H9 (cell line): Measurements from ENCODE around the gene SH3BP5. TPM values are rescaled to one million over a fixed set of nuclear protein-coding genes. Genes with fewer than 3 reads are reported as not detected.

Experiments used
- DNase-seq: peaks from one replicate; pipeline ENCODE4 v3.0.0-alpha.2; 2017
- H2AFZ ChIP-seq: one replicate; pipeline ENCODE4 v1.6.1; 2013; ENCODE audit warnings: mild to moderate bottlenecking, low read length, control low read depth, moderate library complexity
- H2AK5ac ChIP-seq: 2 replicates; pipeline ENCODE4 v1.6.1; 2013; ENCODE audit warnings: low read length, control low read depth, mixed read lengths; ENCODE audit not compliant: insufficient read length
- H2BK120ac ChIP-seq: one replicate; pipeline ENCODE4 v1.6.1; 2013; ENCODE audit warnings: low read depth, mild to moderate bottlenecking, low read length, control low read depth, inconsistent platforms; ENCODE audit not compliant: poor library complexity, severe bottlenecking
- H2BK12ac ChIP-seq: 2 replicates; pipeline ENCODE4 v1.6.1; 2013; ENCODE audit warnings: low read length, control low read depth, mixed read lengths, low read depth; ENCODE audit not compliant: insufficient read length
- H2BK15ac ChIP-seq: 2 replicates; pipeline ENCODE4 v1.6.1; 2013; ENCODE audit warnings: low read depth, low read length, control low read depth
- H2BK20ac ChIP-seq: one replicate; pipeline ENCODE4 v1.6.1; 2013; ENCODE audit warnings: low read depth, mild to moderate bottlenecking, low read length, control low read depth, inconsistent platforms; ENCODE audit not compliant: poor library complexity, severe bottlenecking
- H2BK5ac ChIP-seq: 2 replicates; pipeline ENCODE4 v1.6.1; 2013; ENCODE audit warnings: low read length, control low read depth, mixed read lengths; ENCODE audit not compliant: insufficient read length
- H3K14ac ChIP-seq: 2 replicates; pipeline ENCODE4 v1.6.1; 2013; ENCODE audit warnings: low read length, control low read depth; ENCODE audit not compliant: insufficient read depth
- H3K18ac ChIP-seq: 2 replicates; pipeline ENCODE4 v1.6.1; 2013; ENCODE audit warnings: low read depth, mild to moderate bottlenecking, mixed read lengths, low read length, control low read depth; ENCODE audit not compliant: insufficient read length
- H3K23ac ChIP-seq: 2 replicates; pipeline ENCODE4 v1.6.1; 2013; ENCODE audit warnings: low read length, control low read depth, mixed read lengths, low read depth; ENCODE audit not compliant: insufficient read length
- H3K23me2 ChIP-seq: 2 replicates; pipeline ENCODE4 v1.6.1; 2013; ENCODE audit warnings: low read depth, mild to moderate bottlenecking, mixed read lengths, low read length, control low read depth; ENCODE audit not compliant: insufficient read length, poor library complexity, severe bottlenecking
- H3K27ac ChIP-seq: 2 replicates; pipeline ENCODE4 v1.5.1; 2013; ENCODE audit warnings: low read length, control low read depth, mixed read lengths, low read depth; ENCODE audit not compliant: insufficient read length
- H3K27me3 ChIP-seq: 2 replicates; pipeline ENCODE4 v1.6.1; 2013; ENCODE audit warnings: low read length, control low read depth, inconsistent platforms; ENCODE audit not compliant: insufficient read depth
- H3K4ac ChIP-seq: 2 replicates; pipeline ENCODE4 v1.6.1; 2013; ENCODE audit warnings: low read depth, mild to moderate bottlenecking, control low read depth, inconsistent platforms, low read length, moderate library complexity
- H3K4me1 ChIP-seq: 2 replicates; pipeline ENCODE4 v1.6.1; 2013; ENCODE audit warnings: low read length, control low read depth, inconsistent platforms; ENCODE audit not compliant: insufficient read depth
- H3K4me2 ChIP-seq: 2 replicates; pipeline ENCODE4 v1.6.1; 2013; ENCODE audit warnings: low read length, control low read depth, mixed read lengths; ENCODE audit not compliant: insufficient read length, insufficient read depth
- H3K56ac ChIP-seq: 2 replicates; pipeline ENCODE4 v1.6.1; 2013; ENCODE audit warnings: low read depth, mild to moderate bottlenecking, mixed read lengths, low read length, control low read depth; ENCODE audit not compliant: insufficient read length
- H3K79me1 ChIP-seq: 2 replicates; pipeline ENCODE4 v1.6.1; 2013; ENCODE audit warnings: low read depth, mild to moderate bottlenecking, moderate library complexity, low read length, control low read depth, inconsistent platforms; ENCODE audit not compliant: insufficient read depth, poor library complexity, severe bottlenecking
- H3K79me2 ChIP-seq: 2 replicates; pipeline ENCODE4 v1.6.1; 2013; ENCODE audit warnings: low read length, control low read depth, inconsistent platforms; ENCODE audit not compliant: insufficient read depth
- H3K9ac ChIP-seq: 2 replicates; pipeline ENCODE4 v1.6.1; 2013; ENCODE audit warnings: low read length, control low read depth, mixed read lengths; ENCODE audit not compliant: insufficient read length; ENCODE audit errors: extremely low read depth
- H3K9me3 ChIP-seq: one replicate; pipeline ENCODE4 v1.6.1; 2013; ENCODE audit warnings: low read depth, low read length, inconsistent platforms; ENCODE audit not compliant: control insufficient read depth
- H3T11ph ChIP-seq: one replicate; pipeline ENCODE4 v1.6.1; 2013; ENCODE audit warnings: mild to moderate bottlenecking, low read length, control low read depth, inconsistent platforms
- H4K20me1 ChIP-seq: one replicate; pipeline ENCODE4 v1.6.1; 2013; ENCODE audit not compliant: control insufficient read depth, insufficient read length, insufficient read depth
- H4K5ac ChIP-seq: 2 replicates; pipeline ENCODE4 v1.6.1; 2013; ENCODE audit warnings: low read depth, mild to moderate bottlenecking, mixed read lengths, low read length, control low read depth; ENCODE audit not compliant: insufficient read length
- H4K8ac ChIP-seq: replicated peaks from 2 replicates; pipeline ENCODE4 v1.6.1; 2013; ENCODE audit warnings: low read length, control low read depth, mixed read lengths, low read depth; ENCODE audit not compliant: insufficient read length
- H4K91ac ChIP-seq: 2 replicates; pipeline ENCODE4 v1.6.1; 2013; ENCODE audit warnings: low read depth, mild to moderate bottlenecking, moderate library complexity, mixed read lengths, low read length, control low read depth; ENCODE audit not compliant: insufficient read length
- H3K27ac Mint-ChIP-seq, 3 experiments: 2 replicates in 2 of 3; 3 replicates in 1 of 3; pipeline ENCODE4 v1.8.0; 2020 to 2021; ENCODE audit warnings: mixed read lengths in 3 of 3, mild to moderate bottlenecking in 1 of 3, moderate library complexity in 1 of 3
- H3K27me3 Mint-ChIP-seq: 2 replicates; pipeline ENCODE4 v1.8.0; 2021; ENCODE audit warnings: low read depth, mild to moderate bottlenecking, moderate library complexity, mixed read lengths
- H3K36me3 Mint-ChIP-seq, 3 experiments: 2 replicates in 2 of 3; 3 replicates in 1 of 3; pipeline ENCODE4 v1.8.0; 2020 to 2021; ENCODE audit warnings: low read depth in 3 of 3, mixed read lengths in 3 of 3; ENCODE audit not compliant: insufficient read depth in 1 of 3
- H3K4me1 Mint-ChIP-seq, 2 experiments: 2 replicates each; pipeline ENCODE4 v1.8.0; 2020; ENCODE audit warnings: mixed read lengths in 2 of 2
- H3K4me3 Mint-ChIP-seq, 2 experiments: 2 replicates in 1 of 2; 3 replicates in 1 of 2; pipeline ENCODE4 v1.8.0; 2020 to 2021; ENCODE audit warnings: mild to moderate bottlenecking in 2 of 2, mixed read lengths in 2 of 2, moderate library complexity in 1 of 2
- H3K9me3 Mint-ChIP-seq, 2 experiments: 2 replicates in 1 of 2; 3 replicates in 1 of 2; pipeline ENCODE4 v1.8.0; 2020; ENCODE audit warnings: mild to moderate bottlenecking in 2 of 2, mixed read lengths in 2 of 2, moderate library complexity in 1 of 2
- CTCF ChIP-seq: fragments of 200-600 bp; sonication (generic); conservative IDR thresholded peaks from 3 replicates; pipeline ENCODE4 v1.8.0; 2021; ENCODE audit warnings: antibody characterized with exemption, mild to moderate bottlenecking
- WGBS: extraction: QIAGEN DNeasy Blood & Tissue Kit; methylation state at CpG from one replicate; pipeline ENCODE4 v1.1.7; 2013; ENCODE audit warnings: missing lambda C conversion rate, low lambda C conversion rate, mixed read lengths; ENCODE audit not compliant: insufficient read length; ENCODE audit errors: extremely low coverage; 5-methylcytosine and 5-hydroxymethylcytosine counted together
- total RNA-seq: library from RNA; stranded (reverse); gene quantifications from 2 replicates; pipeline ENCODE4 v1.2.1, GENCODE V29; 2021

Gene SH3BP5
- total RNA-seq, 1 experiment from 2014 or later = 6.8 TPM

DNA sequence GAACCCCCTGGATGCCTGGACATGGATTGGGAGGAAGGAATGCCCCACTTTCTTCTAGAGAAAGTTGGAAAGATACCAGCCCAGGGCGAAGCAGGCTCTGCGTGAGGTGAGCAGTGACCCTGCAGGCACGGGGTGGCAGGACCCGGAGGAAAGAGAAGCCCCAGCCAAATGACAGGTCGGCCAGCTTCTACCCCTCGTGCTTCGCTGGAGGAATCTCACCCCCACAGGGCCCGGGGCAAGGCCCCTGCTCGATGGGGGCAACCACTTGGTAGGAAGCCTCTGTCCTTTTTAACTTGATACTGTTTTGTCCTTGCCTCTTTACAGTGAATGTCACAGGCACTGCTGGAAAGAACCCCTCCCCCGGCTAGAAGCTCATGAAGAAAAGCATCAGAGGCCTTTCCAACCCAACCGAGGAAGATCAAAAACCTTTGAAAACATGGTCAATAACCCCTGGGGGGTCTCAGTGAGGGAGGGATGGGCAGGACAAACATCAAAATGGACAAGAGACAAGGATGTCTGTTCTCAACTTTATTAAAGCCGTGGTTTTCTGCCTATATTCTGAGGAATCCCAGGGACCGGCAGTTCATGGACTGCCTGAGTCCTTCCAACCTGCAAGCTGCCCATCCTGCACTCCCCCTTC, 54.4 kb downstream of the SH3BP5 start:
- Mint-ChIP-seq H3K36me3 (no peaks in the 10 kb centered on the region), H3K27ac (peak overlapping the region in 1 of 3 experiments; percentile 79; a peak in 1 of 7 replicates)
- no CpG with 5 or more reads among the region's 13 CpGs for WGBS

More for the DNA sequence above, 54.4 kb downstream of the SH3BP5 start:
- no peak for TF ChIP-seq CTCF
- Histone ChIP-seq H3K9me3 (no peaks in the 10 kb centered on the region), H2BK120ac (no peak overlapping the region), H2AK5ac (no peak overlapping the region), H2BK12ac (no peak overlapping the region), H3K79me2 (no peaks in the 10 kb centered on the region), H2BK15ac (no peak overlapping the region), H2BK5ac (no peak overlapping the region), H3K4me2 (no peak overlapping the region), H3T11ph (no peak overlapping the region), H3K4ac (no peak overlapping the region), H3K27me3 (no peaks in the 10 kb centered on the region), H3K56ac (no peak overlapping the region), H3K27ac (no peak overlapping the region), H4K91ac (no peak overlapping the region), H2AFZ (no peak overlapping the region), H3K23ac (no peak overlapping the region), H3K18ac (no peak overlapping the region), H3K23me2 (no peaks in the 10 kb centered on the region), H3K79me1 (no peaks in the 10 kb centered on the region), H3K14ac (no peak overlapping the region), H4K5ac (no peak overlapping the region), H3K9ac (no peak overlapping the region), H2BK20ac (no peak overlapping the region), H4K20me1 (no peaks in the 10 kb centered on the region), H4K8ac (no peak overlapping the region), H3K4me1 (no peaks in the 10 kb centered on the region)
- no peaks in the 10 kb centered on the region for H3K9me3 Mint-ChIP-seq
- no peak overlapping the region for H3K4me3 Mint-ChIP-seq
- H3K4me1 Mint-ChIP-seq = peaks cover 23 to 42% of the 10 kb centered on the region in 2 experiments
- H3K27me3 Mint-ChIP-seq = no peaks in the 10 kb centered on the region
- no peak for DNase-seq
